GM13977 (cell line): ENCODE results near the gene C2orf80.

Experiments used
- DNase-seq: peaks from one replicate; pipeline ENCODE4 v3.0.0; 2012; ENCODE audit warnings: low spot score
- CTCF ChIP-seq: IDR thresholded peaks from 2 replicates; pipeline ENCODE4 v1.5.1; 2012; ENCODE audit warnings: mild to moderate bottlenecking, control low read depth; ENCODE audit not compliant: insufficient read depth; ENCODE audit errors: extremely low read depth, missing control alignments
- in situ Hi-C: fragments of 300-500 bp; cut with MboI; formaldehyde crosslinking; loops from one replicate; pipeline ENCODE4 v1.12.0; 2022; ENCODE audit warnings: low sequenced_read_pairs, low pct_unique_long_range_greater_than_20kb, mixed read lengths, inconsistent platforms; ENCODE audit not compliant: unreplicated experiment

The C2orf80 gene

GRCh38 chr2:208163489-208163888 lies 26.3 kb downstream of the C2orf80 start, which contains the start of gene CRYGA:
CRYGA (minus strand) TSS chr2:208163589; CDS start chr2:208163556, 33 bp downstream.
- in situ Hi-C loops, result no loop called here

GRCh38 chr2:208156439-208156838 lies 33.4 kb downstream of the C2orf80 start:
- DNase-seq, result no peak
- TF ChIP-seq CTCF, result no peak
- in situ Hi-C loops, result no loop called here

More at GRCh38 chr2:208163489-208163888, 26.3 kb downstream of the C2orf80 start, which contains the start of gene CRYGA:
- DNase-seq, result no peak
- TF ChIP-seq CTCF, result no peak

DNA sequence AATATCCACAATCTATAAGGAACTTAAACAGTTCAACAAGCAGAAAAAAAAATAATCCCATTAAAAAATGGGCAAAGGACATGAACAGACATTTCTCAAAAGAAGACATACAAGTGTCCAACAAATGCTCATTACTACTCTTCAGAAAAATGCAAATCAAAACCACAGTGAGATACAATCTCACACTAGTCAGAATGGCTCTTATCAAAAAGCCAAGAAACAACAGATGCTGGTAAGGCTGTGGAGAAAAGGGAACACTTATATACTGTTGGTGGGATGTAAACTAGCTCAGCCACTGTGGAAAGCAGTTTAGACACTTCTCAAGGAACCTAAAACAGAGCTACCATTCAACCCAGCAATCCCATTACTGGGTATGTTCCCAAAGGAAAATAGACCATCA lies 36.7 kb downstream of the C2orf80 start:
- in situ Hi-C loops, result no loop called here
- no peak for TF ChIP-seq CTCF
- DNase-seq, result no peak

- in situ Hi-C loops, result no loop called here
- no peak for TF ChIP-seq CTCF
- no peak for DNase-seq
Measured at GRCh38 chr2:208150956-208151355, 38.9 kb downstream of the C2orf80 start.

- no peak for TF ChIP-seq CTCF
- in situ Hi-C loops, result no loop called here
- no peak for DNase-seq
Measured at GRCh38 chr2:208150094-208150493, 39.7 kb downstream of the C2orf80 start.

- TF ChIP-seq CTCF, result no peak
- in situ Hi-C loops, result no loop called here
- DNase-seq, result no peak
Measured at GRCh38 chr2:208148803-208149202, 41.0 kb downstream of the C2orf80 start.

DNA sequence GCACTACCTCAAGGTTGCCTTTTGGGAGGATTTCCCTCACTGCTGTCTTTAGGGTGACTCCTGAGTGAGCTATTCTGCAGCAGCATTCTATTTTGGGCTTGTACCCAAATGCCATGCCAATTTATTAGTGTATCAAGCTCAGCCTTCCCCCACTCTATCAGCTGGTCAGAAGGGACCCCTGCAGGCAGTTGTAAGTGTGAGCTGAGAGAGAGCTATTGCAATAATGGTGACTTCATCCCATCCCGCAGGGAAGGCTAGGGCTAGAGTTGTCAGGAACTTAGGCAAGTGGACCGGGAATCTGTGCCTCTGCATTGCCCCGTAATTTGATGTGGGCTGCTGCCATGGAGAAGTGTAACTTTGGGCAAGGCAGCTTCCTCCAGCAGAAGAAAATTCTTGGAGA lies 42.1 kb downstream of the C2orf80 start:
- in situ Hi-C loops, result no loop called here
- no peak for TF ChIP-seq CTCF
- DNase-seq, result no peak
